Measurements from ENCODE around the gene RYR3. TPM values are rescaled to one million over a fixed set of nuclear protein-coding genes. Genes with fewer than 3 reads are reported as not detected.

Gene RYR3
- polyA plus RNA-seq, 1 donor (not counting 4 experiments of a cell fraction or from before 2014, with no cell fraction given): 0.04 TPM

- H3K4me3 ChIP-seq (ENCODE audit: control insufficient read depth in 2 of 3, extremely low read depth in 1 of 3, insufficient read depth in 2 of 3, low read depth in 1 of 3, low read length in 3 of 3): no peak overlapping the region
- H3K9me3 ChIP-seq (ENCODE audit: control insufficient read depth, low read depth, low read length): no peaks in the 10 kb centered on the region
- no peak for TF ChIP-seq EZH2 (IDR thresholded peaks at IDR 0.05; ENCODE audit: low read length)
- dilution Hi-C loops (cut with MboI; ENCODE audit: extremely low pct_ligation_motif_present, low sequenced_read_pairs): no loop called here
- H3K9ac ChIP-seq (ENCODE audit: control insufficient read depth, extremely low read depth, insufficient read depth, low read length): no peak overlapping the region
- H3K27me3 ChIP-seq (ENCODE audit: control insufficient read depth, extremely low read depth, insufficient read depth, low read length): peaks cover 4% of the 10 kb centered on the region
- H3K4me1 ChIP-seq (ENCODE audit: control insufficient read depth, extremely low read depth, insufficient read depth, low read length): no peaks in the 10 kb centered on the region
- no peak overlapping the region for H3K4me2 ChIP-seq (ENCODE audit: control insufficient read depth, extremely low read depth, insufficient read depth, low read depth, low read length)
- DNase-seq (ENCODE audit: low read depth, low spot score) (no peak), FAIRE-seq (no peak)
- H3K36me3 ChIP-seq (ENCODE audit: control insufficient read depth in 2 of 2, extremely low read depth in 1 of 2, insufficient read depth in 2 of 2, low read length in 2 of 2): no peaks in the 10 kb centered on the region
- H3K27ac ChIP-seq (ENCODE audit: control insufficient read depth, insufficient read depth, low read length): no peak overlapping the region
- H4K20me1 ChIP-seq (ENCODE audit: control insufficient read depth, extremely low read depth, insufficient read depth, low read length): no peaks in the 10 kb centered on the region
- no peaks in the 10 kb centered on the region for H3K79me2 ChIP-seq (ENCODE audit: control insufficient read depth, insufficient read depth, low read length)
- H3K9me1 ChIP-seq (ENCODE audit: control insufficient read depth, extremely low read depth, insufficient read depth, low read length): no peaks in the 10 kb centered on the region
- H2AFZ ChIP-seq (ENCODE audit: control insufficient read depth, low read length): no peak overlapping the region
Observed at GRCh38 chr15:33624439-33624838, 313.7 kb downstream of the RYR3 start.

- Histone ChIP-seq H3K4me1 (ENCODE audit: control insufficient read depth, extremely low read depth, insufficient read depth, low read length) (no peaks in the 10 kb centered on the region), H3K4me3 (ENCODE audit: control insufficient read depth in 2 of 3, extremely low read depth in 1 of 3, insufficient read depth in 2 of 3, low read depth in 1 of 3, low read length in 3 of 3) (no peak overlapping the region), H3K36me3 (ENCODE audit: control insufficient read depth in 2 of 2, extremely low read depth in 1 of 2, insufficient read depth in 2 of 2, low read length in 2 of 2) (no peaks in the 10 kb centered on the region), H4K20me1 (ENCODE audit: control insufficient read depth, extremely low read depth, insufficient read depth, low read length) (no peaks in the 10 kb centered on the region), H3K27me3 (ENCODE audit: control insufficient read depth, extremely low read depth, insufficient read depth, low read length) (no peaks in the 10 kb centered on the region), H3K79me2 (ENCODE audit: control insufficient read depth, insufficient read depth, low read length) (no peaks in the 10 kb centered on the region), H3K9me1 (ENCODE audit: control insufficient read depth, extremely low read depth, insufficient read depth, low read length) (no peaks in the 10 kb centered on the region), H3K9ac (ENCODE audit: control insufficient read depth, extremely low read depth, insufficient read depth, low read length) (no peak overlapping the region), H3K9me3 (ENCODE audit: control insufficient read depth, low read depth, low read length) (no peaks in the 10 kb centered on the region), H2AFZ (ENCODE audit: control insufficient read depth, low read length) (no peak overlapping the region), H3K4me2 (ENCODE audit: control insufficient read depth, extremely low read depth, insufficient read depth, low read depth, low read length) (no peak overlapping the region), H3K27ac (ENCODE audit: control insufficient read depth, insufficient read depth, low read length) (no peak overlapping the region)
- no peak for TF ChIP-seq CTCF (optimal IDR thresholded peaks at IDR 0.05 in 1 of 3, IDR thresholded peaks at IDR 0.05 in 1 of 3, conservative IDR thresholded peaks at IDR 0.05 in 1 of 3; ENCODE audit: extremely low read depth in 1 of 3, insufficient read depth in 2 of 3, low read length in 3 of 3)
- no peak for TF ChIP-seq EZH2 (IDR thresholded peaks at IDR 0.05; ENCODE audit: low read length)
- FAIRE-seq: no peak
- DNase-seq (ENCODE audit: low read depth, low spot score): no peak
- dilution Hi-C loops (cut with MboI; ENCODE audit: extremely low pct_ligation_motif_present, low sequenced_read_pairs): no loop called here
Observed at GRCh38 chr15:33629647-33630046, 318.9 kb downstream of the RYR3 start.

GRCh38 chr15:33636234-33636633, 325.5 kb downstream of the RYR3 start:
- no peaks in the 10 kb centered on the region for H3K79me2 ChIP-seq (ENCODE audit: control insufficient read depth, insufficient read depth, low read length)
- no peak overlapping the region for H3K27ac ChIP-seq (ENCODE audit: control insufficient read depth, insufficient read depth, low read length)
- H4K20me1 ChIP-seq (ENCODE audit: control insufficient read depth, extremely low read depth, insufficient read depth, low read length): no peaks in the 10 kb centered on the region
- H3K4me1 ChIP-seq (ENCODE audit: control insufficient read depth, extremely low read depth, insufficient read depth, low read length): no peaks in the 10 kb centered on the region
- no peak overlapping the region for H3K4me3 ChIP-seq (ENCODE audit: control insufficient read depth in 2 of 3, extremely low read depth in 1 of 3, insufficient read depth in 2 of 3, low read depth in 1 of 3, low read length in 3 of 3)
- peaks cover 9% of the 10 kb centered on the region for H3K27me3 ChIP-seq (ENCODE audit: control insufficient read depth, extremely low read depth, insufficient read depth, low read length)
- DNase-seq (ENCODE audit: low read depth, low spot score) (no peak), FAIRE-seq (no peak)
- dilution Hi-C loops (cut with MboI; ENCODE audit: extremely low pct_ligation_motif_present, low sequenced_read_pairs): no loop called here
- H3K9me1 ChIP-seq (ENCODE audit: control insufficient read depth, extremely low read depth, insufficient read depth, low read length): no peaks in the 10 kb centered on the region
- H2AFZ ChIP-seq (ENCODE audit: control insufficient read depth, low read length): no peak overlapping the region
- no peaks in the 10 kb centered on the region for H3K9me3 ChIP-seq (ENCODE audit: control insufficient read depth, low read depth, low read length)
- no peak overlapping the region for H3K9ac ChIP-seq (ENCODE audit: control insufficient read depth, extremely low read depth, insufficient read depth, low read length)
- TF ChIP-seq EZH2 (IDR thresholded peaks at IDR 0.05; ENCODE audit: low read length): no peak
- no peak overlapping the region for H3K4me2 ChIP-seq (ENCODE audit: control insufficient read depth, extremely low read depth, insufficient read depth, low read depth, low read length)
- H3K36me3 ChIP-seq (ENCODE audit: control insufficient read depth in 2 of 2, extremely low read depth in 1 of 2, insufficient read depth in 2 of 2, low read length in 2 of 2): no peaks in the 10 kb centered on the region
